Esophagus squamous epithelium (tissue), 5 donors: ENCODE results near the gene RPL4. TPM values are rescaled to one million over a fixed set of nuclear protein-coding genes. Genes with fewer than 3 reads are reported as not detected.

ENCODE experiments used
- DNase-seq: peaks from one replicate; lab custom pipeline; 2025; lab: John Stamatoyannopoulos, UW
- H3K27ac ChIP-seq, 4 donors: fragments of 200-600 bp; sonication (generic); one replicate each; pipeline ENCODE4 v1.5.1; 2016 to 2019; ENCODE audit warnings: mild to moderate bottlenecking in 1 of 4
- H3K27me3 ChIP-seq, 4 donors: fragments of 200-600 bp; sonication (generic); 1 replicate in 3 of 4; 2 replicates in 1 of 4; pipeline versions ENCODE4 v1.5.1 to v1.6.0; 2017 to 2021; ENCODE audit warnings: antibody characterized with exemption in 1 of 4
- H3K36me3 ChIP-seq, 3 donors: fragments of 200-600 bp; sonication (generic); one replicate each; pipeline ENCODE4 v1.5.1; 2016 to 2019
- H3K4me1 ChIP-seq, 3 donors: fragments of 200-600 bp; sonication (generic); one replicate each; pipeline ENCODE4 v1.5.1; 2017 to 2019
- H3K4me3 ChIP-seq, 4 donors: fragments of 200-600 bp; sonication (generic); 1 replicate in 3 of 4; 2 replicates in 1 of 4; pipeline ENCODE4 v1.5.1; 2016 to 2019; ENCODE audit warnings: mild to moderate bottlenecking in 2 of 4, moderate library complexity in 1 of 4
- H3K9me3 ChIP-seq, 3 donors: fragments of 200-600 bp; sonication (generic); one replicate each; pipeline ENCODE4 v1.5.1; 2016 to 2019
- CTCF ChIP-seq, 6 experiments: fragments of 450-650 bp in 4 of 6; fragments of 200-600 bp in 2 of 6; sonication (generic) in 2 of 6; IDR thresholded peaks; one replicate each; pipeline ENCODE4 v1.5.1; 2016 to 2019; ENCODE audit warnings: antibody characterized with exemption in 6 of 6, mild to moderate bottlenecking in 4 of 6, moderate library complexity in 4 of 6
- POLR2A ChIP-seq, 4 donors: fragments of 450-650 bp; IDR thresholded peaks; one replicate each; pipeline ENCODE4 v1.6.1; 2017; ENCODE audit warnings: antibody characterized with exemption in 4 of 4, mild to moderate bottlenecking in 4 of 4, moderate library complexity in 3 of 4
- WGBS, 2 donors: methylation state at CpG; one replicate each; pipeline ENCODE4 v1.1.5; 2018; 5-methylcytosine and 5-hydroxymethylcytosine counted together
- intact Hi-C: fragments of 100-400 bp; cut with DNase I; formaldehyde crosslinking; loops from one replicate; pipeline ENCODE4 v1.15.0; 2022
- total RNA-seq, 4 donors: library from RNA; depleted of rRNA; stranded (reverse); fragments of >200 nt; gene quantifications; one replicate each; pipeline ENCODE4 v1.1.0, GENCODE V29; 2016
- donor health status: DM: yes; HTN: yes; CAD: no.

RPL4 gene
- total RNA-seq, 4 donors from 2014 or later = 2,279 to 4,532 (median 3,529) TPM

GRCh38 chr15:66523926-66524325, 19.3 kb upstream of the RPL4 start:
- no peak overlapping the region for H3K27ac ChIP-seq
- 59 to 67% methylated on average over 3 of the region's 3 CpGs for WGBS, 2 donors
- no peaks in the 10 kb centered on the region for H3K4me1 ChIP-seq
- H3K4me3 ChIP-seq = no peak overlapping the region
- no peaks in the 10 kb centered on the region for H3K27me3 ChIP-seq
- intact Hi-C loops = no loop called here
- TF ChIP-seq CTCF (IDR thresholded peaks at IDR 0.05) (no peak), POLR2A (IDR thresholded peaks at IDR 0.05) (no peak)
- DNase-seq = no peak
- peaks cover 0 to 65% (median 4%) of the 10 kb centered on the region in 3 donors for H3K36me3 ChIP-seq
- H3K9me3 ChIP-seq = no peaks in the 10 kb centered on the region

GRCh38 chr15:66515901-66516322, 11.3 kb upstream of the RPL4 start:
- Histone ChIP-seq H3K36me3 (peaks cover 3 to 59% (median 6%) of the 10 kb centered on the region in 3 donors), H3K27ac (no peak overlapping the region), H3K27me3 (no peaks in the 10 kb centered on the region), H3K4me3 (no peak overlapping the region), H3K4me1 (no peaks in the 10 kb centered on the region), H3K9me3 (no peaks in the 10 kb centered on the region)
- no peak for DNase-seq
- WGBS, 2 donors = 80% methylated on average over 1 of the region's 2 CpGs; no CpG with 5 or more reads in 1 of the 2 donors
- intact Hi-C loops = no loop called here
- no peak for TF ChIP-seq CTCF (IDR thresholded peaks at IDR 0.05)
- TF ChIP-seq POLR2A (IDR thresholded peaks at IDR 0.05) = no peak

GRCh38 chr15:66514586-66514985, 9.9 kb upstream of the RPL4 start:
- no peak for TF ChIP-seq CTCF (IDR thresholded peaks at IDR 0.05)
- TF ChIP-seq POLR2A (IDR thresholded peaks at IDR 0.05) = no peak
- Histone ChIP-seq H3K4me1 (no peaks in the 10 kb centered on the region), H3K27ac (no peak overlapping the region), H3K4me3 (no peak overlapping the region), H3K27me3 (no peaks in the 10 kb centered on the region), H3K9me3 (no peaks in the 10 kb centered on the region), H3K36me3 (peaks cover 0 to 46% (median 6%) of the 10 kb centered on the region in 3 donors)
- intact Hi-C loops = no loop called here
- DNase-seq = no peak
- WGBS, 2 donors = 75 to 77% methylated on average over 3 of the region's 3 CpGs

- Histone ChIP-seq H3K27ac (no peak overlapping the region), H3K4me1 (peaks cover 0 to 23% (median 12%) of the 10 kb centered on the region in 3 donors), H3K27me3 (no peaks in the 10 kb centered on the region), H3K4me3 (no peak overlapping the region), H3K36me3 (peaks cover 0 to 6% (median 0%) of the 10 kb centered on the region in 3 donors), H3K9me3 (no peaks in the 10 kb centered on the region)
- no peak for DNase-seq
- intact Hi-C loops = no loop called here
- WGBS, 2 donors = 87 to 95% methylated on average over 3 of the region's 3 CpGs
- TF ChIP-seq CTCF (IDR thresholded peaks at IDR 0.05) (no peak), POLR2A (IDR thresholded peaks at IDR 0.05) (no peak)
Measured at GRCh38 chr15:66508293-66508883, 3.7 kb upstream of the RPL4 start.

- peaks cover 5 to 31% (median 7%) of the 10 kb centered on the region in 3 donors for H3K36me3 ChIP-seq
- H3K27me3 ChIP-seq = no peaks in the 10 kb centered on the region
- WGBS, 2 donors = 34 to 37% methylated on average over 4 of the region's 4 CpGs
- peak overlapping the region; percentile 88 to 98 (median 95) for H3K27ac ChIP-seq
- DNase-seq = no peak
- no peaks in the 10 kb centered on the region for H3K9me3 ChIP-seq
- H3K4me1 ChIP-seq = peaks cover 6 to 47% (median 27%) of the 10 kb centered on the region in 3 donors
- peak overlapping the region; percentile 69 to 98 (median 80) for H3K4me3 ChIP-seq
- intact Hi-C loops = no loop called here
- TF ChIP-seq POLR2A (IDR thresholded peaks at IDR 0.05) (no peak), CTCF (IDR thresholded peaks at IDR 0.05) (no peak)
Measured at GRCh38 chr15:66505818-66506217, 1.2 kb upstream of the RPL4 start.
